ENCODE measurements around the gene FAM234A.

FAM234A gene

GRCh38 chr16:283033-283805 is 48.6 kb downstream of the FAM234A start, which contains the start of gene PDIA2:
TSS of gene PDIA2 (plus strand) at chr16:283164. CDS start at chr16:283170, 6 bp downstream.
- DNase-seq, result no peak

- no peak for DNase-seq
Observed at GRCh38 chr16:284204-285120, 49.8 kb downstream of the FAM234A start.

GRCh38 chr16:285146-286055 is 50.8 kb downstream of the FAM234A start:
- no peak for DNase-seq

GRCh38 chr16:286491-287297 is 52.1 kb downstream of the FAM234A start:
- DNase-seq, result no peak

GRCh38 chr16:287298-287811 is 52.7 kb downstream of the FAM234A start:
- DNase-seq, result no peak

- no peak for DNase-seq
Observed at GRCh38 chr16:287981-288920, 53.6 kb downstream of the FAM234A start.

GRCh38 chr16:289395-289997 is 54.9 kb downstream of the FAM234A start:
- no peak for DNase-seq

GRCh38 chr16:290015-290680 is 55.5 kb downstream of the FAM234A start:
- DNase-seq, result no peak

GRCh38 chr16:290681-291405 is 56.2 kb downstream of the FAM234A start:
- no peak for DNase-seq

GRCh38 chr16:291539-291938 is 56.9 kb downstream of the FAM234A start:
- DNase-seq, result no peak

GRCh38 chr16:293043-293775 is 58.6 kb downstream of the FAM234A start:
- DNase-seq, result no peak

GRCh38 chr16:296276-296675 is 61.7 kb downstream of the FAM234A start:
- no peak for DNase-seq

- DNase-seq, result no peak
Observed at GRCh38 chr16:296806-297510, 62.3 kb downstream of the FAM234A start.

- no peak for DNase-seq
Observed at GRCh38 chr16:297832-298231, 63.2 kb downstream of the FAM234A start.

GRCh38 chr16:301235-301634 is 66.6 kb downstream of the FAM234A start:
- no peak for DNase-seq

- no peak for DNase-seq
Observed at GRCh38 chr16:301950-302349, 67.3 kb downstream of the FAM234A start.

GRCh38 chr16:303760-304505 is 69.3 kb downstream of the FAM234A start:
- DNase-seq, result no peak
